HepG2 (cell line): ENCODE results near the gene TAS1R1.

Experiments used
- ATF3 ChIP-seq: sonication (generic); formaldehyde crosslinking; IDR thresholded peaks from 2 replicates; pipeline ENCODE4 v1.4.0; 2020; ENCODE audit warnings: missing genetic modification reagents
- CTCF ChIP-seq: sonication (generic); formaldehyde crosslinking; IDR thresholded peaks from 2 replicates; pipeline ENCODE4 v1.5.0; 2020; ENCODE audit warnings: mild to moderate bottlenecking, missing genetic modification reagents, moderate library complexity
- E2F5 ChIP-seq: sonication (generic); formaldehyde crosslinking; conservative IDR thresholded peaks from 2 replicates; pipeline ENCODE4 v1.4.0; 2020; ENCODE audit warnings: missing genetic modification reagents
- ESRRA ChIP-seq: sonication (generic); formaldehyde crosslinking; IDR thresholded peaks from 2 replicates; pipeline ENCODE4 v1.5.1; 2020; ENCODE audit warnings: mild to moderate bottlenecking, low read depth, missing genetic modification reagents
- EZH2 ChIP-seq: conservative IDR thresholded peaks from 2 replicates; pipeline ENCODE4 v1.6.1; 2012; ENCODE audit warnings: mild to moderate bottlenecking, low read depth, low read length, moderate library complexity
- ISL2 ChIP-seq: sonication (generic); formaldehyde crosslinking; IDR thresholded peaks from 2 replicates; pipeline ENCODE4 v1.5.0; 2020; ENCODE audit warnings: missing genetic modification reagents
- MED1 ChIP-seq: sonication (generic); formaldehyde crosslinking; IDR thresholded peaks from 2 replicates; pipeline ENCODE4 v1.4.0; 2020; ENCODE audit warnings: missing genetic modification reagents
- NFE2 ChIP-seq: sonication (generic); formaldehyde crosslinking; IDR thresholded peaks from 2 replicates; pipeline ENCODE4 v1.4.0; 2020; ENCODE audit warnings: missing genetic modification reagents
- POLR2A ChIP-seq, 2 experiments: IDR thresholded peaks; 2 replicates each; pipeline ENCODE4 v1.6.1; 2011; ENCODE audit warnings: low read depth in 2 of 2, low read length in 2 of 2, mild to moderate bottlenecking in 1 of 2, moderate library complexity in 1 of 2; ENCODE audit not compliant: insufficient read depth in 1 of 2
- SNAPC5 ChIP-seq: sonication (generic); formaldehyde crosslinking; IDR thresholded peaks from 2 replicates; pipeline ENCODE4 v1.8.1; 2023; ENCODE audit warnings: mild to moderate bottlenecking, missing genetic modification reagents, borderline replicate concordance
- TP53 ChIP-seq: sonication (generic); formaldehyde crosslinking; conservative IDR thresholded peaks from 2 replicates; pipeline ENCODE4 v1.4.0; 2020; ENCODE audit warnings: missing genetic modification reagents
- ZNF510 ChIP-seq: sonication (generic); formaldehyde crosslinking; IDR thresholded peaks from 2 replicates; pipeline ENCODE4 v1.4.0; 2020; ENCODE audit warnings: low read depth, mild to moderate bottlenecking, missing genetic modification reagents

GRCh38 chr1:6557597-6557996 lies 2.5 kb downstream of the TAS1R1 start:
- TF ChIP-seq TP53 (CRISPR knock-in tag) (no peak), E2F5 (CRISPR knock-in tag) (no peak), NFE2 (no peak), SNAPC5 (CRISPR knock-in tag) (no peak), ATF3 (no peak), CTCF (CRISPR knock-in tag) (no peak), ZNF510 (no peak), MED1 (no peak), ESRRA (no peak), EZH2 (no peak), POLR2A (IDR thresholded peaks at IDR 0.05; ENCODE audit: insufficient read depth in 1 of 2, low read depth in 2 of 2, low read length in 2 of 2) (no peak), ISL2 (CRISPR knock-in tag) (no peak)
